ENCODE data around the gene PLEKHO1. TPM values are rescaled to one million over a fixed set of nuclear protein-coding genes. Genes with fewer than 3 reads are reported as not detected.

PLEKHO1 gene
- polyA plus RNA-seq, 1 donor from 2014 or later = 213 TPM

DNA sequence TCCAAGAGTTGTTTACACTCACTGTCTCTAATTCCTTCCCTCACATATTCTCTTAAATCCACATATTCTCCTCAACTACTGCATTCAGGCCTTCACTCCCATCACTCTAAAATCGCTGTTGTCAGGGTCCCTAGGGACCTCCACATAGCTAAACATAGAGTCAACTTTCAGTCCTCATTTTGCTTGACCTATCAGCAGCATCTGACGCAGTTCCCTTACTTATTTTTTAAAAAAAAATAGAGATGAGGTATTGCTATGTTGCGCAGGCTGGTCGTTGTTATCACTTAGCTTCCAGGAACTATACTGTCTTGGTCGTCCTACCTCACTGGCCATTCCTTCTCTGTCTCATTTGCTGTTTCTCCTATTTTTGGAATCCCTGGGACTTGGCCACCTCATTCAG is 11.7 kb upstream of the PLEKHO1 start:
- Histone ChIP-seq H3K27me3 (ENCODE audit: insufficient read depth, low read depth, low read length) (no peaks in the 10 kb centered on the region), H3K4me2 (ENCODE audit: low read length) (no peak overlapping the region), H2AFZ (ENCODE audit: low read depth, low read length) (no peak overlapping the region), H4K20me1 (ENCODE audit: insufficient read depth) (no peaks in the 10 kb centered on the region), H3K4me3 (ENCODE audit: low read length) (no peak overlapping the region), H3F3A (ENCODE audit: insufficient read depth, low read length, poor library complexity, severe bottlenecking) (no peaks in the 10 kb centered on the region), H3K36me3 (ENCODE audit: insufficient read depth, low read length) (no peaks in the 10 kb centered on the region), H3K9me2 (ENCODE audit: insufficient read depth, low read length) (no peaks in the 10 kb centered on the region), H3K9me3 (ENCODE audit: low read length) (no peaks in the 10 kb centered on the region), H3K27ac (ENCODE audit: low read length) (no peak overlapping the region), H3K9ac (ENCODE audit: low read length) (no peak overlapping the region), H3K79me2 (replicated peaks; ENCODE audit: insufficient read depth, low read length) (no peaks in the 10 kb centered on the region)
- TF ChIP-seq EP300 (conservative IDR thresholded peaks at IDR 0.05; ENCODE audit: poor library complexity, severe bottlenecking) = no peak
- TF ChIP-seq EZH2 (IDR thresholded peaks at IDR 0.05; ENCODE audit: borderline replicate concordance, insufficient read depth, low read length, poor library complexity, severe bottlenecking) = no peak

DNA sequence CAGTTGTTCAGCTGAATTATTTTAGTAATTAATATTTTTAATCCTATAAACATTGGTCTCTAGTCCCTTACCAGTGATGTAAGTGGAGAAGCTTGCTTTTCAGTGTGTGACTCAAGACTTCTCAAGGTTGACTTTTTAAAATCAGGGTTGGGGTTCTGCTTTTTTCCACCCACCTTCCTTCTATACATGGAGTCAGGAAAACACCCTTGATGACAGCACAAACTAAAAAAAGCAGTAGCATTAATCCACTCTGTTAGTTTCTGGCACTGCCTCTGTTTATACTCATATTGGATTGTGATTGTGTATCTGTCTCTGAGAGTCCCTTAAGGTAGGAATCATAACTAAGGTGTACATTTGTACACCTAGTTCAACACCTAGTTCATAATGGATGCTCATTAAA is 8.3 kb upstream of the PLEKHO1 start:
- no peak overlapping the region for H3K4me2 ChIP-seq (ENCODE audit: low read length)
- no peaks in the 10 kb centered on the region for H3K36me3 ChIP-seq (ENCODE audit: insufficient read depth, low read length)
- no peaks in the 10 kb centered on the region for H3K79me2 ChIP-seq (replicated peaks; ENCODE audit: insufficient read depth, low read length)
- H3K27ac ChIP-seq (ENCODE audit: low read length) = no peak overlapping the region
- H3K9me3 ChIP-seq (ENCODE audit: low read length) = no peaks in the 10 kb centered on the region
- no peak overlapping the region for H3K9ac ChIP-seq (ENCODE audit: low read length)
- H4K20me1 ChIP-seq (ENCODE audit: insufficient read depth) = no peaks in the 10 kb centered on the region
- no peaks in the 10 kb centered on the region for H3F3A ChIP-seq (ENCODE audit: insufficient read depth, low read length, poor library complexity, severe bottlenecking)
- H3K9me2 ChIP-seq (ENCODE audit: insufficient read depth, low read length) = no peaks in the 10 kb centered on the region
- H2AFZ ChIP-seq (ENCODE audit: low read depth, low read length) = no peak overlapping the region
- no peak overlapping the region for H3K4me3 ChIP-seq (ENCODE audit: low read length)
- H3K27me3 ChIP-seq (ENCODE audit: insufficient read depth, low read depth, low read length) = no peaks in the 10 kb centered on the region
- no peak for TF ChIP-seq EP300 (conservative IDR thresholded peaks at IDR 0.05; ENCODE audit: poor library complexity, severe bottlenecking)
- TF ChIP-seq, protein P1, sequence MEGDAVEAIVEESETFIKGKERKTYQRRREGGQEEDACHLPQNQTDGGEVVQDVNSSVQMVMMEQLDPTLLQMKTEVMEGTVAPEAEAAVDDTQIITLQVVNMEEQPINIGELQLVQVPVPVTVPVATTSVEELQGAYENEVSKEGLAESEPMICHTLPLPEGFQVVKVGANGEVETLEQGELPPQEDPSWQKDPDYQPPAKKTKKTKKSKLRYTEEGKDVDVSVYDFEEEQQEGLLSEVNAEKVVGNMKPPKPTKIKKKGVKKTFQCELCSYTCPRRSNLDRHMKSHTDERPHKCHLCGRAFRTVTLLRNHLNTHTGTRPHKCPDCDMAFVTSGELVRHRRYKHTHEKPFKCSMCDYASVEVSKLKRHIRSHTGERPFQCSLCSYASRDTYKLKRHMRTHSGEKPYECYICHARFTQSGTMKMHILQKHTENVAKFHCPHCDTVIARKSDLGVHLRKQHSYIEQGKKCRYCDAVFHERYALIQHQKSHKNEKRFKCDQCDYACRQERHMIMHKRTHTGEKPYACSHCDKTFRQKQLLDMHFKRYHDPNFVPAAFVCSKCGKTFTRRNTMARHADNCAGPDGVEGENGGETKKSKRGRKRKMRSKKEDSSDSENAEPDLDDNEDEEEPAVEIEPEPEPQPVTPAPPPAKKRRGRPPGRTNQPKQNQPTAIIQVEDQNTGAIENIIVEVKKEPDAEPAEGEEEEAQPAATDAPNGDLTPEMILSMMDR (IDR thresholded peaks at IDR 0.05; ENCODE audit: poor library complexity, severe bottlenecking) = no peak
- TF ChIP-seq MXI1 (conservative IDR thresholded peaks at IDR 0.05; ENCODE audit: poor library complexity, severe bottlenecking) = no peak
- no peak for TF ChIP-seq SMC3 (conservative IDR thresholded peaks at IDR 0.05; ENCODE audit: poor library complexity)
- TF ChIP-seq TAF1 (IDR thresholded peaks at IDR 0.05; ENCODE audit: low read depth) = no peak
- no peak for TF ChIP-seq EZH2 (IDR thresholded peaks at IDR 0.05; ENCODE audit: borderline replicate concordance, insufficient read depth, low read length, poor library complexity, severe bottlenecking)
- TF ChIP-seq POLR2AphosphoS5 (IDR thresholded peaks at IDR 0.05) = no peak
- TF ChIP-seq, protein P2, sequence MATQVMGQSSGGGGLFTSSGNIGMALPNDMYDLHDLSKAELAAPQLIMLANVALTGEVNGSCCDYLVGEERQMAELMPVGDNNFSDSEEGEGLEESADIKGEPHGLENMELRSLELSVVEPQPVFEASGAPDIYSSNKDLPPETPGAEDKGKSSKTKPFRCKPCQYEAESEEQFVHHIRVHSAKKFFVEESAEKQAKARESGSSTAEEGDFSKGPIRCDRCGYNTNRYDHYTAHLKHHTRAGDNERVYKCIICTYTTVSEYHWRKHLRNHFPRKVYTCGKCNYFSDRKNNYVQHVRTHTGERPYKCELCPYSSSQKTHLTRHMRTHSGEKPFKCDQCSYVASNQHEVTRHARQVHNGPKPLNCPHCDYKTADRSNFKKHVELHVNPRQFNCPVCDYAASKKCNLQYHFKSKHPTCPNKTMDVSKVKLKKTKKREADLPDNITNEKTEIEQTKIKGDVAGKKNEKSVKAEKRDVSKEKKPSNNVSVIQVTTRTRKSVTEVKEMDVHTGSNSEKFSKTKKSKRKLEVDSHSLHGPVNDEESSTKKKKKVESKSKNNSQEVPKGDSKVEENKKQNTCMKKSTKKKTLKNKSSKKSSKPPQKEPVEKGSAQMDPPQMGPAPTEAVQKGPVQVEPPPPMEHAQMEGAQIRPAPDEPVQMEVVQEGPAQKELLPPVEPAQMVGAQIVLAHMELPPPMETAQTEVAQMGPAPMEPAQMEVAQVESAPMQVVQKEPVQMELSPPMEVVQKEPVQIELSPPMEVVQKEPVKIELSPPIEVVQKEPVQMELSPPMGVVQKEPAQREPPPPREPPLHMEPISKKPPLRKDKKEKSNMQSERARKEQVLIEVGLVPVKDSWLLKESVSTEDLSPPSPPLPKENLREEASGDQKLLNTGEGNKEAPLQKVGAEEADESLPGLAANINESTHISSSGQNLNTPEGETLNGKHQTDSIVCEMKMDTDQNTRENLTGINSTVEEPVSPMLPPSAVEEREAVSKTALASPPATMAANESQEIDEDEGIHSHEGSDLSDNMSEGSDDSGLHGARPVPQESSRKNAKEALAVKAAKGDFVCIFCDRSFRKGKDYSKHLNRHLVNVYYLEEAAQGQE (IDR thresholded peaks at IDR 0.05; ENCODE audit: borderline replicate concordance) = no peak
- TF ChIP-seq RAD21 (conservative IDR thresholded peaks at IDR 0.05) = no peak

DNA sequence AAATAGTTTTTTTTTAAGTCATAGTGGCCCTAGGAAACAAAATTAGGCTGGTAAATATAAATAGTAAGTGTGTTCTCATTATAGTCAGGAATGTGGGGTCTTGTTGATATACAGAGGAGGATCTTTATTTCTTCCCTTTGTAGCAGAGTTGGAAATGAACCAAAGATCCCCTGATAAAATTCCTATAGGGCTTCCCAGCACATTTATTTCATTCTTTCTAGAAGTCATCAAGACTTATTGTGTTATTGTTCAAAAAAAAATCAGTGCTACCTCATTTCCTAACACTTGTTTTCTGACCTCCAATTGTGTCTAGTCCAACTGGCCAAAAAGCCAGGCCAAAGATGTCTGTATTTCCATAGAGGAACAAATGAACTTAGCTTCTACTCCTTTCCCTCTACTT is 7.6 kb upstream of the PLEKHO1 start:
- Histone ChIP-seq H3K9me2 (ENCODE audit: insufficient read depth, low read length) (no peaks in the 10 kb centered on the region), H3K36me3 (ENCODE audit: insufficient read depth, low read length) (no peaks in the 10 kb centered on the region)
- TF ChIP-seq, protein P2 (IDR thresholded peaks at IDR 0.05; ENCODE audit: borderline replicate concordance) = no peak
- TF ChIP-seq, protein P1 (IDR thresholded peaks at IDR 0.05; ENCODE audit: poor library complexity, severe bottlenecking) = no peak
- TF ChIP-seq EP300 (conservative IDR thresholded peaks at IDR 0.05; ENCODE audit: poor library complexity, severe bottlenecking) (no peak), EZH2 (IDR thresholded peaks at IDR 0.05; ENCODE audit: borderline replicate concordance, insufficient read depth, low read length, poor library complexity, severe bottlenecking) (no peak), TAF1 (IDR thresholded peaks at IDR 0.05; ENCODE audit: low read depth) (no peak), POLR2AphosphoS5 (IDR thresholded peaks at IDR 0.05) (no peak), SMC3 (conservative IDR thresholded peaks at IDR 0.05; ENCODE audit: poor library complexity) (no peak)

More for the DNA sequence above, 7.6 kb upstream of the PLEKHO1 start:
- Histone ChIP-seq H3K79me2 (replicated peaks; ENCODE audit: insufficient read depth, low read length) (peaks cover 2% of the 10 kb centered on the region), H3K27ac (ENCODE audit: low read length) (no peak overlapping the region), H3K9me3 (ENCODE audit: low read length) (no peaks in the 10 kb centered on the region), H3K27me3 (ENCODE audit: insufficient read depth, low read depth, low read length) (no peaks in the 10 kb centered on the region), H3K4me3 (ENCODE audit: low read length) (no peak overlapping the region), H3F3A (ENCODE audit: insufficient read depth, low read length, poor library complexity, severe bottlenecking) (no peaks in the 10 kb centered on the region), H3K9ac (ENCODE audit: low read length) (no peak overlapping the region), H3K4me2 (ENCODE audit: low read length) (no peak overlapping the region), H2AFZ (ENCODE audit: low read depth, low read length) (no peak overlapping the region), H4K20me1 (ENCODE audit: insufficient read depth) (no peaks in the 10 kb centered on the region)
